Kasumi-1 (cell line): ENCODE data around the gene DDX1.
"Not testable (repeated sequence)": the region's sequence is repeated elsewhere in the genome, so short reads cannot be mapped to it uniquely, and the experiment has no call there.

Experiments used
- DNase-seq, 2 experiments: peaks; one replicate each; lab custom pipeline; 2025; lab: John Stamatoyannopoulos, UW

DDX1 gene

GRCh38 chr2:15616850-15617777 lies 25.4 kb downstream of the DDX1 start:
- DNase-seq: no peak

- no peak for DNase-seq
These were observed 26.2 kb downstream of the DDX1 start for GRCh38 chr2:15617778-15618448.

- DNase-seq: no peak
These were observed 26.8 kb downstream of the DDX1 start for GRCh38 chr2:15618449-15618855.

DNA sequence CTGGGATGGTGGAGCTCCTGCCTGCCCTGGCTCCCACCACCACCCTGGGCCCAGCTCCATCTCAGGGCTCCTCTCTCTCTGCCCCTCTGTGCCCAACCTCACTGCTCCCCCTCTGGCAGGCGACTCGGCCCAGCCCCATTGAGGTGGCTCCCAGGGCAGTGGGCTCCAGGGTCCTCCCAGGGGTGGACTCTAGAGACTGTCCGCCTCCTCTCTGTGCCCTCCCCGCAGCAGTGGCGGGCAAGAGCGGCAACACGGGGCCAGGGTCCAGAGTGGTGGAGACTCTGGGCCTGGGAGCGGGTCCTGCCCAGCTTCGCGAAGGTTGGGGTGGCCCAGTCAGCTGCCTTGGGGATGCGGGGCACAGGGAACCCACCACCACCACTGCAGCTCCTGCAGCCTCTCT lies 27.4 kb downstream of the DDX1 start:
- DNase-seq: no peak

DNA sequence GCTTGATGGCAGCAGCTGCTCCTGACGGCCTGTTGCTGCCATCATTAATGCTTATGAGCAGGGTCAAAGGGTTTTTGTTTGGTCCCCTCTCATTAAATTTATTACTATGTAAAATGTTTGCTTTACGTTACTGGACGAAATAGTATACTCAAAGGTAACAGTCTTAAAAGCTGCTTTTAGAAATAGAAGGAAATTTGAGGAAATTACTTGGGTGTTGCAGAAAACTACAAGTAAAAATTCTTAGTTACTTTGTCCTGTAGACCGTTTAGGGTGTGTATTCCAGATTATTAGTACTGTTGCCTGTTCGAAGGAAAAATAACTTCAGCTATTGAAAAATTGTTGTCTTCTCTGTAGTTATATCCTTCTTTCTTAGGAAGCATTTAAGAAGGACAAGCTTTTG lies 27.8 kb downstream of the DDX1 start:
- no peak for DNase-seq

DNA sequence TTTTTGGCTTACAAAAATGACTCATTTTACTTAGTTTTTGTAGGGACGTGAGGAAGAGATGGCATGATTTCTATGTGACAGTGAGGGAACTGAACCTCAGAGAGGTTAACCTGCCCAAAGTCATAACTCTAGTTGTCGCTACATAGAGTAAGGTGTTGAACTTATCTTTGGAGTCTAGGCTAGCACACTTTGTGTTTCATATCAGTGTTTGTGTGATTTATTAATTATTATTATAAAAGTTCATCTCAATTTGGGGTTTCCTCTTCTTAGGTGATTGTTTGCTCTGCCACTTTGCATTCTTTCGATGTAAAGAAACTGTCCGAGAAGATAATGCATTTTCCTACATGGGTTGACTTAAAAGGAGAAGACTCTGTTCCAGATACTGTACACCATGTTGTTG lies 28.3 kb downstream of the DDX1 start:
- no peak for DNase-seq

DNA sequence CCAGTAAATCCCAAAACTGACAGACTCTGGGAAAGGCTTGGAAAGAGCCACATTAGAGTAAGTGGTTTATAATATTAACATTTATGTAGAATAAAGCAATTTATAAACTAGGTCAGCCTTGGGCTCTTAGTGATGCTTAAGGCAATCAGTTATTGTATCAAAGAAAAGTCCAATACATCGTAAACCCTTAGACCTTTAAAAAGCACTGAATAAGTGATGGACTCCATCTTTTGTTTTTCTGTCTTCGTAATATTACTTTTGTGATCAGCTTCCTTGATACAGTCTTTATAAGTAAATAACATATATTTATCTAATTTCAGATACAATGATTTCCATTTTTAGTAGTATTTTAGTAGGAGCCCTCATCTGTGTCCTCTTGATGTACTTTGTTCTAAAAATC lies 28.7 kb downstream of the DDX1 start:
- no peak for DNase-seq

DNA sequence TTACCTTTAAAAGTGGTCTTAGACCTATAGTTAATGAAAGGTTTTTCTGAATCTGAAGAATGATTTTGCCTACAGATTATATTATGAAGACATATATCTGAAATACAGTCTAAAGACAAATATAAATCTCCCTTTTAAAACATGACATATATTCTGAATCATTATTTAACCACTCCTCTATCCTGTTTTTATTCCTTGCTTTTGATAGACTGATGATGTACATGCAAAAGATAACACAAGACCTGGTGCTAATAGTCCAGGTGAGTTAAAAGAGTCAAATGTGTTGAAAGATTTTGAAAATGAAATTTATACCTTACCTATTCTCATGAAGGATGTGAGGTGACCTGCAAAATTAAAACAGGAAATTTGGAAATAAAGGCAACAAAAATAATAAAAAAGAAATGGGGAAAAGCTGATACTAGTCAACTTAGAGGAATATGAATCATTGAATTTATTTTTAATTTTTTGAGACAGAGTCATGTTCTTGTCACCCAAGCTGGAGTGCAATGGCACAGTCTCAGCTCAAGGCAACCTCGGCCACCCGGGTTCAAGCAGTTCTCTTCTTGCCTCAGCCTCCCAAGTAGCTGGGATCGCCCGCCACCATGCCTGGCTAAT lies 29.3 kb downstream of the DDX1 start:
- DNase-seq: no peak

GRCh38 chr2:15621472-15621870 lies 29.8 kb downstream of the DDX1 start:
- DNase-seq: not testable (repeated sequence)

DNA sequence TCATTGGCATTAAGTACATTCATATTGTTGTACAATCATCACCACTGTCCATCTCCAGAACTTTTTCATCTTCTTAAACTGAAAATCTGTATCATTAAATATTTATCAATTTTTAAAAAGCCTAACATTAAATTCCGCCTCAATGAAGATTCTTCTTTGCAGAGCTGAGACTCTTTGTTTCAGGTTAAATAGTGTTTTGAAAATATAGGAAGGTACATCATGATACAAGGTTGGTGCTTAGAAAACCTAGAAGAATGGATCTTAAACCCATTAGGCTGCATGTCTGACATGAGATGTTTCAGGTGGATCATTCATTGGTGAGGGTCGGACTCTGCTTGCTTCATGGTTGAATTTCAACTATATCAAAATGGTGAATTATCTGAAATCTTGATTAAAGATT lies 30.5 kb downstream of the DDX1 start:
- DNase-seq: no peak

DNA sequence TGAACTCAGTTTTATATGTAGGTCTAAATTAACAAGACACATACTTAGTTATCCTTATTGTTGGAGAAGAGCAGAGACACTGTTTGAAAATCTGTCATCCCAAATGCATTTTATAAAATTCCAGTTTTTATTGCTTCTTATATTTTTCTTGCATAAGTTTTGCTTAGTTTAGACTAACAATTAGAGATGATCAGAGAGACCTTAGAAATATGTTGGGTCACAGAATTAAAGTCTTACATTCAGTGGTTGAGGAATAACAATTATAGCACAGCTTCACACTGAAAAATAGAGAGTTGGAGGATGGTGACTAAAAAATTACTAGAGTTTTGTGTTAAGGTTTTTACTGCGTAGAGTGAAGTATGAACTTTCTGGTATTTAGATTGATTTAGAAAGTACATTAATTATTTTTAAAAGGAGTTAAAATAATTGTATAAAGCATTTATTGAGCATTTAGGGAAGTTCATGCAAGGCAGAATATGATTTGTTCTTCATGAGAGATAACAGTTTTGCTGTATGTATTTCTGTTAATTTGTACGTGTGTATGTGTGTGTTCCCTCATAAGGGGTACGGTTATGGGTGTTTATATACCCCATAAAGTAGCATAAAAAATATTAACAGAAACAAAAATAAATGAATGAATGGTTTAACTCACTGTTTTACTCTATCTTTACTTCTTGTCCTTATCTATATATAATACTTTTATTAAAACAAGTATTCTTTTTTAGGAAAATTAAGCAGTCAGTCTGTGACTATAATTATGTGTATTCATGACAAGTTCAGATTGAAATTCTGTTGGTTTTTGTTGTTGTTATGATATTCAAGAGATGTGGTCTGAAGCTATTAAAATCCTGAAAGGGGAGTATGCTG lies 31.2 kb downstream of the DDX1 start:
- no peak for DNase-seq

DNA sequence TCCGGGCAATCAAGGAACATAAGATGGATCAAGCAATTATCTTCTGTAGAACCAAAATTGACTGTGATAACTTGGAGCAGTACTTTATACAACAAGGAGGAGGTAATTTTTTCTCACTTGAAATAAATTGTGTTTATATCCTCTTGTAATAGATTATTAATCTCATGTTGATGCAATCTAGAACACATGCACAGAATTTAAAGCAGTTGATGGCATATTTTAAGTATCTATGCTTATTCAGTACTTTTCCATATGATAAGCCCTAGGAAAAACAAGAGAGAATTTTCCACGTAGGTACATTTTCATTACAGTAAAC lies 31.8 kb downstream of the DDX1 start:
- no peak for DNase-seq

DNA sequence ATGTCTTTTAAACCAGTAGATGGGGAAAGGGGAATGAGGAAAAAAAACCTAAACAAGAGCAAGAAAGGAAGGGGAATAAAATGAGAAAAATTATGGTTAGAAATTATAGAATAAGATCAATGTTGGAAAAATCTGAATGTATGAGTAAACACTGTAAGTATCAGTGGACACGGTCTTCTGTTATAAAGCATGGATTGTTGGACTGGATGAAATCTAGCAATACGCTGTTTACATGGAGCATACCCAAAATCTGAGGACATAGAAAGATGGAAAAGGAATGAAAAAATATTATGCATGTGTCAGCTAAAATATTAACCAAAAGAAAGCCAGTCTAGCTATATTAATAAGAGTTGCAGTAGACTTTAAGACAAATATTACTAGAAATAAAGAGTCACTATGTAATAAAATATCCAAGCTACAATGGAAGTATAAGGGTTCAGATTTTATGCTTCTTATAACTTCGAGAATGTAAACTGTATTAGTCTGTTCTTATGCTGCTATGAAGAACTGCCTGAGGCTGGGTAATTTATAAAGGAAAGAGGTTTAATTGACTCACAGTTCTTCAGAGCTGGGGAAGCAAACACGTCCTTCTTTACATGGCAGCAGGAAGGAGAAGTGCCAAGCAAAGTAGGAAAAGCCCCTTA lies 32.4 kb downstream of the DDX1 start:
- DNase-seq: no peak

GRCh38 chr2:15624903-15625302 lies 33.2 kb downstream of the DDX1 start:
- DNase-seq: no peak

GRCh38 chr2:15625344-15626036 lies 33.8 kb downstream of the DDX1 start:
- DNase-seq: no peak

DNA sequence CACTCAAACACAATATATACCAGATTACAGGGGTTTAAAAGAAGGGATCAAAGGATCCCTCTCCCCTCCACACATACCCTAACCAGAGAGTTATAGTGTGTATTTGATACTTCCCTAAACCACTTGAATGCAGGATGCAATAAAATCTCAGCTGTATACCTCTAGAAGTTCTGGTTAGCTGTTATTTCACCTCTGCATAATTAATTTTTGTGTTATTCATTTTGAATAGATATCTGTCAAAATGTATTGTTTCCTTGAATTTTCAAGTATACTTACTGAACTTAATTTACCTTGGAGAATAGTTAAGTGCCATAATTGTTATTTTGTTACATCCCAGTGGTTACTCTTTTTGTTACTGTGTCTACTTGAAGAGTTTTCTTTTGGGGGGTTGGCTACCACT lies 34.5 kb downstream of the DDX1 start:
- DNase-seq: no peak

GRCh38 chr2:15626967-15627366 lies 35.3 kb downstream of the DDX1 start:
- no peak for DNase-seq

DNA sequence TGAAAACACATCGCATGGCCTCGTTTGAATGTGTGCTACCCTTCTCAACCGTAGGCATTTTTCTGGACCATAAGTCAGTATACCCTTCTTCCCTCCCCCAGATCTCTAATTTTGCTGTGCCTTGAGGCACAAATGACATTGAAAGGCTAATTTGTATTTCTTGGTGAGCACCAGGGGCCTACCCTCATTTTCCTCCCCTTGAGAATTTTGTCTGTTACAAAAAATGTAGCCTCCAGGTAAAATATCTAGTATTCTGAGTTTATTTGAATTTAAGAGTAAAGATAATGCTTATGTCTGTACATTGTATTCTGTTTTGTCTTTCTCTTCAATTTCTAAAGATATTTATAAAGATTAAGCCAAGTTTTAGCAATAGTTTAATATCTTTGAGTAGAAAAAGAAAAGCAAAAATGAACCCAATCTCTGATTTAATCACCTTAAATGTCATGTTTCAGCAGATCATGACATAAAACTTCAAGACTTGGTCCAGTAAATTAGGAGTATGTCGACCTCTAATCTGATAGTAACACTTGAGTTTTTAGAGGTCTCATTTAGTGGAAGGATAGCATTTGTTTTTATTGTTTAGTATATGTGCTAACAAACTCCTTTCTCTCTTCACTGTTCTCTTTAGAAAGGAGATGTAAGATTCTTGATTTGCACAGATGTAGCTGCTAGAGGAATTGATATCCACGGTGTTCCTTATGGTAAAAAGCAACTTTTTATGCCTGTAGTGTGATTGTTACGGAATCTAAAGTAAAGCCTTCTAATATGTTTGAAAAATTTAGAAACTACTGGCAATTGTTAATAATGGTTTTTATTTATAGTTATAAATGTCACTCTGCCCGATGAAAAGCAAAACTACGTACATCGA lies 36.4 kb downstream of the DDX1 start:
- no peak for DNase-seq

GRCh38 chr2:15628899-15629855 lies 37.5 kb downstream of the DDX1 start:
- DNase-seq: no peak
